Astrocyte (in vitro differentiated cells and primary cell): ENCODE measurements around the gene SMIM36.

Experiments used
- CTCF ChIP-seq: IDR thresholded peaks from 2 replicates; pipeline ENCODE4 v1.5.1; 2011; ENCODE audit warnings: low read depth, mild to moderate bottlenecking, inconsistent platforms, low read length, moderate library complexity; ENCODE audit not compliant: insufficient read depth
- EZH2 ChIP-seq: IDR thresholded peaks from 2 replicates; pipeline ENCODE4 v1.6.1; 2012; ENCODE audit warnings: mild to moderate bottlenecking, low read length, inconsistent platforms; ENCODE audit not compliant: insufficient read depth

GRCh38 chr17:55426851-55427586 lies 84.2 kb downstream of the SMIM36 start:
- no peak for TF ChIP-seq CTCF
- TF ChIP-seq EZH2 = no peak
